GM21526 (cell line): ENCODE data around the gene PCAT6.
"Not testable (repeated sequence)": the region's sequence is repeated elsewhere in the genome, so short reads cannot be mapped to it uniquely, and the experiment has no call there.

ENCODE experiments used
- ATAC-seq: cut with Tn5 transposase; IDR thresholded peaks from one replicate; pipeline ENCODE4 v1.9.1; 2021; ENCODE audit warnings: moderate library complexity; ENCODE audit not compliant: unreplicated experiment, low FRiP score

The PCAT6 gene

GRCh38 chr1:202806845-202807450 lies 3.8 kb upstream of the PCAT6 start:
- no peak for ATAC-seq

GRCh38 chr1:202807451-202807925 lies 3.3 kb upstream of the PCAT6 start:
- ATAC-seq = no peak

- no peak for ATAC-seq
Measured at GRCh38 chr1:202807926-202808757, 2.6 kb upstream of the PCAT6 start, which contains the start of gene KDM5B. KDM5B (minus strand) TSS chr1:202808421; CDS start chr1:202808305, 116 bp downstream.

- no peak for ATAC-seq
Measured at GRCh38 chr1:202809597-202810159, 1.1 kb upstream of the PCAT6 start.

- no peak for ATAC-seq
Measured at GRCh38 chr1:202810193-202810614, 550 bp upstream of the PCAT6 start.

GRCh38 chr1:202811296-202812175 lies 782 bp downstream of the PCAT6 start:
- peak; percentile 22 for ATAC-seq

- ATAC-seq = no peak
Measured at GRCh38 chr1:202812176-202813026, 1.6 kb downstream of the PCAT6 start.

GRCh38 chr1:202815120-202815519 lies 4.4 kb downstream of the PCAT6 start:
- ATAC-seq = no peak

GRCh38 chr1:202818819-202819218 lies 8.1 kb downstream of the PCAT6 start:
- no peak for ATAC-seq

- ATAC-seq = no peak
Measured at GRCh38 chr1:202821467-202821866, 10.7 kb downstream of the PCAT6 start.

- no peak for ATAC-seq
Measured at GRCh38 chr1:202825748-202826147, 15.0 kb downstream of the PCAT6 start.

- not testable (repeated sequence) for ATAC-seq
Measured at GRCh38 chr1:202829223-202829622, 18.5 kb downstream of the PCAT6 start.

- ATAC-seq = no peak
Measured at GRCh38 chr1:202831906-202832305, 21.2 kb downstream of the PCAT6 start.

- ATAC-seq = no peak
Measured at GRCh38 chr1:202834771-202835547, 24.2 kb downstream of the PCAT6 start.

GRCh38 chr1:202835548-202836072 lies 24.9 kb downstream of the PCAT6 start:
- ATAC-seq = no peak

GRCh38 chr1:202836623-202837403 lies 26.1 kb downstream of the PCAT6 start:
- no peak for ATAC-seq

- no peak for ATAC-seq
Measured at GRCh38 chr1:202837746-202838262, 27.1 kb downstream of the PCAT6 start.

GRCh38 chr1:202843081-202843480 lies 32.3 kb downstream of the PCAT6 start:
- ATAC-seq = no peak
